ENCODE results near the gene HDLBP.
"Not testable (repeated sequence)": the region's sequence is repeated elsewhere in the genome, so short reads cannot be mapped to it uniquely, and the experiment has no call there.

The HDLBP gene

DNA sequence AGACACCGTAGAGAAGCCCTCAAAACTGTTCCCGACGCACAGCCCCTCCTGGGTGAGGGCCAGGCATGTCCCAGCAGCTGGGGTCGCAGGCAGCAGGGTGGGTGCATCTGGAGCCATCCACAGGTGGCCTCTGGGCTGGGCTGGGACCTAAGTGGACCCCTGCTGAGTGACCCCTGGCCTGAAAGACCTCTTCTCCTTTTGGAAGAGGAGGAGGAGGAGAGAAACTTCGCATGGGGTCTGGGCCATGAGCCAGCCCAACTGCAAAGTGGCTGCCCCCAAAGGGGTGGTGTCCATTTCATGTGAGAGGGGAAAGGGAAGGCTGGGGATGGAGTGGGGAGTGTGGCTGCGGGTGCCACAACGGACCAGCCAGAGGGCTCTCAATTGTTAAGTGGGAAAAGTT, 101.9 kb downstream of the HDLBP start:
- no peak for DNase-seq (ENCODE audit: low read depth in 2 of 2)

DNA sequence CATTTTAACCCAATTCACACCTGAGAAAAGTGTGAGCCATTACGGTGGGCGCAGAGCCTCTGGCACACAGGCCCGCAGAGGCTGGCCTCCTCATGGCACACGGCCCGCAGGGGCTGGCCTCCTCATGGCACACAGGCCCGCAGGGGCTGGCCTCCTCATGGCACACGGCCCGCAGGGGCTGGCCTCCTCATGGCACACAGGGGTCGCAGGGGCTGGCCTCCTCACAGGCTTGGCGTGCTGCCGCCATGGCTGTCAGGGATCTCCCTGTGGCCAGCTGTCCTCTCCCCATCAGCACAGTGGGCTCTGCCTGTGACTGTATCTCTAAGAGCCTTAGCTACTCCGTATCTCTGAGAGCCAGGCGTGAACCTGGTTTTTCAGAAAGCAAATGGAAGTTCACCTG, 102.4 kb downstream of the HDLBP start:
- no peak for DNase-seq (ENCODE audit: low read depth in 2 of 2)

GRCh38 chr2:241211276-241211675, 104.2 kb downstream of the HDLBP start:
- DNase-seq (ENCODE audit: low read depth in 2 of 2): no peak

- DNase-seq (ENCODE audit: low read depth in 2 of 2): no peak
These were observed 106.2 kb downstream of the HDLBP start for GRCh38 chr2:241209271-241209670.

DNA sequence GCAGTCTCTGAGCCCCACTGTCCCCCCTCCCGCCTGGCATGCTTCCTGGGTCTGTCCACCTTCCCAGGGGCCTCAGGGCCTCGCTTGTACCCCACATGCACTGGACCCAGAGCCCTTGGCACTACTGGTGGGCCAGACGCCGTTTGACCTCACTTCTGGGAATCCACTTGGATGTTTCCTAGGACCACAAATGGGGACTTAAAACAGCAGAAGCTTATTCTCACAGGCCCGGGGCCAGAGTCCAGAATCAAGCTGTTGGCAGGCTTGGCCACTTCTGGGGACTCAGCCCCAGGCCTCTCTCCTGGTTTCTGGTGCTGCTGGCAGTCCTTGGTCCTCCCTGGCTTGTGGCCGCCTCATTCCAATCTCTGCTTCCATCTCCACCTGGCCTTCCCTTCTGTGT, 107.4 kb downstream of the HDLBP start:
- no peak for DNase-seq (ENCODE audit: low read depth in 2 of 2)

DNA sequence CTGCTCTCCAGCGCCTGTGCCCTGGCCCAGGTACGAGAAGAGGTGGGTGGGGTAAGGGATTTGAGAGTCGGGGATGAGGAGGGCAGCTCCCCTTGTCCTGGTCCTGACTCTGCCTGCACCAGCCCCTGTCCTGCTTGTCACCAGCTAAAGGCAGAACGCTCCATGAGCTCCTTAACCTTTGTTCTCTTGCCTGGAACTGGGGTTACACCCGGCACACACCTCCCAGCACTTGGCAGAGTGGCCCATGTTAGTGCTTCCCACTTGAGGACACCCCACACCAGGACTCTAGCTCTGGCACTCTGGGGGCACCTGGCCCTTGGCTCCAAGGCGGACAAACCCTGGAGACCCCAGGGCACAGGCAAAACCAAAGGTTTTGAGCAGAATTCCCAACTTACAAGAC, 107.8 kb downstream of the HDLBP start:
- no peak for DNase-seq (ENCODE audit: low read depth in 2 of 2)

GRCh38 chr2:241207151-241207550, 108.3 kb downstream of the HDLBP start:
- DNase-seq (ENCODE audit: low read depth in 2 of 2): no peak

DNA sequence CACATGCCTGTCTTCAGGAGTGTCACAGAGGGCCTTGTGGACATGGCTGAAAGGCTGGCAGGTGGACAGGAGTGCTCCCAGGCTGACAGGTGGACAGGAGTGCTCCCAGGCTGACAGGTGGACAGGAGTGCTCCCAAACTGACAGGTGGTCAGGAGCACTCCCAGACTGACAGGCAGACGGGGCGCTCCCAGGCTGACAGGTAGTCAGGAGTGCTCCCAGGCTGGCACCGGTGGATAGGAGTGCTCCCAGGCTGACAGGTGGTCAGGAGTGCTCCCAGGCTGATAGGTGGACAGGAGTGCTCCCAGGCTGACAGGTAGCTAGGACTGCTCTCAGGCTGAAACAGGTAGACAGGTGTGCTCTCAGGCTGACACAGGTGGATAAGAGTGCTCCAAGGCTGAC, 110.4 kb downstream of the HDLBP start:
- no peak for DNase-seq (ENCODE audit: low read depth in 2 of 2)

DNA sequence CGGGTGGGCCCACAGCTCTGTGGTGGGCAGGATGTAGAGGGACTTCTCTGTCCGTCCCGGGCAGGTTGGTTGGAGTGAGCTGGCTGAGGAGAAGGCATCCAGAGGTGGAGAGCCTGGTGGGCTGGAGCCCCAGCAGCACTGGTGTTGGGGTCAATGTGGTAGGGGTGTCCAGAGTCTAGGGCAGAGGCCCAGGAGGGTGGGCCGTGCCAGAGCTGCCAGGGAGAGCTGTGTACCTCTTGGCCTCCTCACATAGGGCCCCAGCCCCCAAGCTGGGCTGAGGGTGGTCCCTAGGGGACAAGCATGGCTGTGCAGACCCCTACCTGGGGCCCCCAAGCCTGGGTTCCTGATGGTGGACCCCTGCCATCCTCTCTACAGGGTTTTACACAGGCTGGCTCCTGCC, 111.0 kb downstream of the HDLBP start:
- DNase-seq (ENCODE audit: low read depth in 2 of 2): no peak

- no peak for DNase-seq (ENCODE audit: low read depth in 2 of 2)
These were observed 111.5 kb downstream of the HDLBP start for GRCh38 chr2:241204010-241204384.

GRCh38 chr2:241203218-241204009, 112.1 kb downstream of the HDLBP start:
- no peak for DNase-seq (ENCODE audit: low read depth in 2 of 2)

GRCh38 chr2:241202681-241203080, 112.8 kb downstream of the HDLBP start:
- DNase-seq (ENCODE audit: low read depth in 2 of 2): no peak

DNA sequence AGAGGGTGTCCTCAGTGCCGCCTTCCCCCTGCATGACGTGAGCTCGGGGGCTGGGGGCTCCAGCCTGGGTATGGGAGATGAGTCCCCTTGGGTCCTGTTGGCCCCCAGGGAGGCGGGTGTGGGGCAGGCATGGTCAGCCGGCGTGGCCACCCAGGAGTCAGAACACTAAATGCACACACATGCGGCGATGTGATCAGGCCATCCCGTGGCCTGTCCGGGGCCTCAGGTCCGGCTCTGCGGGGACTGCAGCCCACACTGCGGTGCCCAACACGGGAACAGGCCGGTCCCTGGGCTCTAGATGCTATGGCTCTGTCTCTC, 113.2 kb downstream of the HDLBP start:
- no peak for DNase-seq (ENCODE audit: low read depth in 2 of 2)

DNA sequence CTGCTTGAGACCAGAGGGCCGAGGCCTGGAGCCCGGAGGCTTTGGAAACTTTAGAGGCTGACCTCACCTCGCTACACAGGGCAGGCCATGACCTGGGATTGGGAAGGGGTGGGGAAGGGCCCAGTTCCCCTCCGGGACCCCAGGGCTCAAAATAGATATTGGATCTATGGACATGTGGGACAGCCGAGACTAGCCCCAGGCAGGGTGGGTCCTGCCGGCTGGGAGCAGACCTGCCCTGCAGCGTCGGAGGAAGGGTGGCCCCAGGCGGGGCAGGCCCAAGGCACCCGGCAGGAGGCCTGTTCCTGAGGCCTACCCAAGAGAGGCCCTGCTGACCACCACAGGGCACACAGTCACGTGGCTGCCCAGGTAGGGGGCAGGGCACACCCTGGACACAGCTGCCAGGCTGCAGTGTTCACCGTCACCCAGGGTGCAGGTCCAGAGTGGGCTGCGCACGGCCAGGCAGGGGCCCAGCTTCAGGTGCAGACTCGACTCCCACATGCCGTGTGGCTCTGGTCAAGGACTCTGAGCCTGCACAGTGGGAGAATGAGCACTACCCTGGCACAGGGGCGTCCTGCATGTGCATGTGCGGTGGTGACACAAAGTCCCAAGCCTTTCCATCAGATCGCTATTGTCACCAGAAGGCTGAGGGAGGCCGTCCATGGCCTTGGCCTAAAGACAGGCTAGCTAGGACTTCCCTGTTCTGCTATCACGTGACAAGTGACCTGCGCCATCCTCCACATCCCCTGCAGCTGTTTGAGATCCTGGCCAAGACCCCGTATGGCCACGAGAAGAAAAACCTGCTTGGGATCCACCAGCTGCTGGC, 113.8 kb downstream of the HDLBP start:
- no peak for DNase-seq (ENCODE audit: low read depth in 2 of 2)

- no peak for DNase-seq (ENCODE audit: low read depth in 2 of 2)
These were observed 114.6 kb downstream of the HDLBP start for GRCh38 chr2:241200822-241201395.

GRCh38 chr2:241199897-241200821, 115.3 kb downstream of the HDLBP start:
- no peak for DNase-seq (ENCODE audit: low read depth in 2 of 2)

GRCh38 chr2:241199286-241199685, 116.2 kb downstream of the HDLBP start:
- DNase-seq (ENCODE audit: low read depth in 2 of 2): no peak

- no peak for DNase-seq (ENCODE audit: low read depth in 2 of 2)
These were observed 116.8 kb downstream of the HDLBP start for GRCh38 chr2:241198381-241199279.

DNA sequence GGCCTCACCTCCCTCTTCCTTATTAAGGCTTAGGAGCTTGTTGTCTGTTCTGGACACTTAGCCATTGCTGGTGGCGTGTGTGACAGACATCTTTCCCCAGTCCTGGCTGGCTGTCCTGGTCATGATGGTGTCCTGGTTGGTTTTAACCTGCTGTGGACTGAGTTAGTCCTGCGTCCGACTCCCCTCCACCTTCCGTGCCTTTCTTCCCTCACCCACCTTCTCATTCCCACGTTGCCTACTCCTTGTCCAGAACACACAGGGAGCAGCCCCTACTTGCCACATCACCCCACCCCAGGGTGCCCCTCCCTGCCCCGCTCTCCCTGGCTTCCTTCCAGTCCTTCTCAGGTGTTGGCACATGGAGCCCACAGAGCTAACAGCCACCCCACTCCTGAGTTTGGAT, 117.5 kb downstream of the HDLBP start:
- no peak for DNase-seq (ENCODE audit: low read depth in 2 of 2)

GRCh38 chr2:241197246-241197645, 118.2 kb downstream of the HDLBP start:
- not testable (repeated sequence) for DNase-seq (ENCODE audit: low read depth in 2 of 2)
